MCF 10A (cell line): ENCODE results near the gene EDN1. TPM values are rescaled to one million over a fixed set of nuclear protein-coding genes. Genes with fewer than 3 reads are reported as not detected.
A peak's percentile ranks its signal among the peaks of the same experiment; 100 is the strongest.

Experiments used
- BruUV-seq: library from RNA; stranded (reverse); fragments of 400-500 nt; replicated peaks from 2 replicates; lab custom pipeline; 2021; lab: Mats Ljungman, UMichigan
- CTCF ChIA-PET: fragments of 300-600 bp; sonication (Branson Sonifier 250); formaldehyde crosslinking; extraction: SDS; loops from one replicate; lab custom pipeline; 2021; ENCODE audit warnings: antibody characterized with exemption, inconsistent platforms; lab: Yijun Ruan, JAX
- POLR2A ChIA-PET: fragments of 300-600, 350-650 bp; sonication (Branson Sonifier 250); formaldehyde crosslinking; extraction: SDS; loops from one replicate; lab custom pipeline; 2020; ENCODE audit warnings: antibody characterized with exemption, inconsistent platforms; lab: Yijun Ruan, JAX
- DNase-seq: peaks from one replicate; pipeline ENCODE4 v3.0.0-alpha.2; 2018; ENCODE audit not compliant: unreplicated experiment
- H3K27ac Mint-ChIP-seq: one replicate; pipeline ENCODE4 v1.8.0; 2022; ENCODE audit warnings: mild to moderate bottlenecking, low read depth, mixed read lengths; ENCODE audit not compliant: unreplicated experiment
- H3K27me3 Mint-ChIP-seq: one replicate; pipeline ENCODE4 v1.8.0; 2022; ENCODE audit warnings: mixed read lengths; ENCODE audit not compliant: insufficient read depth, unreplicated experiment
- H3K36me3 Mint-ChIP-seq: one replicate; pipeline ENCODE4 v1.8.0; 2022; ENCODE audit warnings: mild to moderate bottlenecking, moderate library complexity, mixed read lengths; ENCODE audit not compliant: insufficient read depth, unreplicated experiment
- H3K4me1 Mint-ChIP-seq: one replicate; pipeline ENCODE4 v1.8.0; 2022; ENCODE audit warnings: mixed read lengths; ENCODE audit not compliant: insufficient read depth, unreplicated experiment
- H3K4me3 Mint-ChIP-seq: one replicate; pipeline ENCODE4 v1.8.0; 2022; ENCODE audit warnings: mild to moderate bottlenecking, moderate library complexity, mixed read lengths; ENCODE audit not compliant: unreplicated experiment
- H3K9me3 Mint-ChIP-seq: one replicate; pipeline ENCODE4 v1.8.0; 2022; ENCODE audit warnings: mixed read lengths; ENCODE audit not compliant: unreplicated experiment
- CTCF ChIP-seq: fragments of 200-600 bp; IDR thresholded peaks from one replicate; pipeline ENCODE4 v1.8.0; 2022; ENCODE audit warnings: antibody characterized with exemption, mild to moderate bottlenecking; ENCODE audit not compliant: unreplicated experiment
- intact Hi-C: fragments of 100-400 bp; cut with micrococcal nuclease; formaldehyde crosslinking; loops from 2 replicates; pipeline ENCODE4 v1.14.1; 2022
- total RNA-seq: library from RNA; stranded (reverse); gene quantifications from 2 replicates; pipeline ENCODE4 v1.2.3, GENCODE V29; 2022

Gene EDN1
- total RNA-seq, 1 experiment from 2014 or later, result 2.7 TPM

- no peak for DNase-seq
- Mint-ChIP-seq H3K4me3 (no peak overlapping the region), H3K9me3 (peaks cover 8% of the 10 kb centered on the region), H3K27ac (no peak overlapping the region), H3K36me3 (no peaks in the 10 kb centered on the region), H3K4me1 (peaks cover 42% of the 10 kb centered on the region), H3K27me3 (no peaks in the 10 kb centered on the region)
- ChIA-PET CTCF (interaction anchor here (0.6 to 3.4 kb wide), 4 partner anchors 11 to 306 kb away, joined by 3 to 10 read pairs (median 6); partner anchors contain the start of gene EDN1), POLR2A (interaction anchor here (0.7 to 2.8 kb wide), 3 partner anchors 9 to 35 kb away, joined by 3 to 34 read pairs (median 6); partner anchors contain the start of gene EDN1)
- intact Hi-C loops, result no loop called here
- no peak for TF ChIP-seq CTCF
- BruUV-seq, result no TSS peak
These were observed 11.2 kb upstream of the EDN1 start for GRCh38 chr6:12278915-12279314.

DNA sequence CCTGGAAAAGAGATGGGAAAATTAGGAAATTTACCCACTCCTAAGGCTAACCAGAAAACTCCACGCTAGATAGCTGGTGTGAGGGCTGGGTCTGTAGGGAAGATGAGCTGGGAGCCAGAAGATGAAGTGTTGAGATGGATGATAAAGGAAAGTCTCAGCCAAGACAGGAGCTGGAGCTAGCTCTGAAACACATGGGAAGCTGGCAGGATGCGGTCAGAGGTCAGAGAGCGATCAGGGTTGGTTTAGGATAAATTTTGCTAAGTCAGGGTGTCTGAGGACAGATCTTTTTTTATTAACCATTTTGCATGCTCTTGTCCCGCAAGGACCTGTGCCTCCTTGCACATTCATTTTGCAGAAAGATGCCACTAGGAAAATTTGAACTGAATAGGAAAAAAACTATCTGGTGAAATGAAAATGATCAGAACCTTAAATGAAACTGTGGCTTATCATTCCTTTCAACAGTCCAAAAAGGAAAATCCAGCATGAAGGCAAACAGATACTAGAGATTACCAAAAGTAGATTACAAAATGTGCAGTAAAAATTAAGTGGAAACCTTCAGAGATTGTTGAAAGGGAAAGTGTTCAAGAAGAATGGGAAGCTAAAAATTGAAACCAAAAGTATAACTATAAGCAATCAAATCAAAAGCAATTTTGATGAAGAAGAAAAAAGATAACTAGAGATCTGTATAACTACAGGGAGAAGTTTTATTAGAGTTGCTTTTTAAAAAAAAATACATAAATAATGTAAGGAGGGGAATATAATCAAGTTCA lies 10.7 kb upstream of the EDN1 start:
- Mint-ChIP-seq H3K27me3 (no peaks in the 10 kb centered on the region), H3K4me3 (no peak overlapping the region), H3K9me3 (peaks cover 8% of the 10 kb centered on the region), H3K36me3 (no peaks in the 10 kb centered on the region), H3K27ac (peak overlapping the region; percentile 16), H3K4me1 (peaks cover 42% of the 10 kb centered on the region)
- no peak for TF ChIP-seq CTCF
- ChIA-PET POLR2A (interaction anchor here (0.5 to 2.8 kb wide), 7 partner anchors 10 to 1044 kb away, joined by 3 to 34 read pairs (median 4); partner anchors contain the start of gene EDN1), CTCF (interaction anchor here (0.6 to 3.4 kb wide), 6 partner anchors 10 to 879 kb away, joined by 3 to 16 read pairs (median 6); partner anchors contain the start of gene EDN1)
- intact Hi-C loops, result no loop called here
- no TSS peak for BruUV-seq
- no peak for DNase-seq

- POLR2A ChIA-PET, result interaction anchor here (0.7 to 2.8 kb wide), 4 partner anchors 9 to 235 kb away, joined by 3 to 34 read pairs (median 5); partner anchors contain the start of gene EDN1
- BruUV-seq, result no TSS peak
- CTCF ChIA-PET, result interaction anchor here (1.6 to 3.4 kb wide), 4 partner anchors 9 to 326 kb away, joined by 4 to 16 read pairs (median 8); partner anchors contain the start of gene EDN1
- TF ChIP-seq CTCF, result no peak
- H3K27me3 Mint-ChIP-seq, result no peaks in the 10 kb centered on the region
- peaks cover 35% of the 10 kb centered on the region for H3K4me1 Mint-ChIP-seq
- H3K9me3 Mint-ChIP-seq, result peaks cover 8% of the 10 kb centered on the region
- peak overlapping the region; percentile 16 for H3K27ac Mint-ChIP-seq
- no peak overlapping the region for H3K4me3 Mint-ChIP-seq
- intact Hi-C loops, result no loop called here
- DNase-seq, result peak; percentile 59
- no peaks in the 10 kb centered on the region for H3K36me3 Mint-ChIP-seq
These were observed 9.7 kb upstream of the EDN1 start for GRCh38 chr6:12280458-12280857.

DNA sequence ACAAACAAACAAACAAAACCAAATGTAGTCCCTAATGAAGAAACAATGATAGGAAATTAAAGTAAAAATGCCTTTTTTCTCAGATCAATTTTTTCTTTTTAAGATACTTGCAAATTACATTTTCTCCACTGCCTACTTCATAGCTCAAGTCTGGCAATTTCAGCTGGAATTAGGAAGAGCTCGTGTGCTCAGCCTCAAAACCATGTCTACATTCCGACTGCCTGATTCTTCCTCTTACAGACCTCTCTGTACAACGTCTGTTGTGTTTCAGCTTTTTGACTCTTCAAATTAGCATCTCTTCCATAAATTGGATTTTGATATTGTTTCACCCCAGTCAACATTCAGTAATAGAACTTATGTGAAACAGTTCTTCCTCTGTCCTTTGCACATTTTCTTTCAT lies 9.3 kb upstream of the EDN1 start:
- Mint-ChIP-seq H3K4me1 (peaks cover 32% of the 10 kb centered on the region), H3K27me3 (no peaks in the 10 kb centered on the region), H3K27ac (no peak overlapping the region), H3K9me3 (peaks cover 8% of the 10 kb centered on the region), H3K4me3 (no peak overlapping the region), H3K36me3 (no peaks in the 10 kb centered on the region)
- ChIA-PET CTCF (interaction anchor here (1.6 to 3.4 kb wide), 4 partner anchors 9 to 325 kb away, joined by 4 to 16 read pairs (median 8); partner anchors contain the start of gene EDN1), POLR2A (interaction anchor here (0.7 to 2.8 kb wide), 2 partner anchors 8 to 235 kb away, joined by 3 to 34 read pairs; partner anchors contain the start of gene EDN1)
- intact Hi-C loops, result no loop called here
- no peak for DNase-seq
- TF ChIP-seq CTCF, result no peak
- no TSS peak for BruUV-seq
